Measurements from ENCODE around the gene GLIS2. TPM values are rescaled to one million over a fixed set of nuclear protein-coding genes. Genes with fewer than 3 reads are reported as not detected.
A peak's percentile ranks its signal among the peaks of the same experiment; 100 is the strongest.

The GLIS2 gene
- total RNA-seq, 1 experiment from 2014 or later, result 13.1 TPM

GRCh38 chr16:4350787-4351659 is 35.2 kb downstream of the GLIS2 start, which contains the start of gene PAM16:
Gene PAM16 (minus strand): TSS chr16:4351321. CDS start chr16:4351234, 87 bp downstream.
- intact Hi-C loops (cut with micrococcal nuclease; ENCODE audit: unreplicated experiment), result no loop called here
- no peaks in the 10 kb centered on the region for H3K9me3 Mint-ChIP-seq (ENCODE audit: unreplicated experiment)
- H3K27ac Mint-ChIP-seq (ENCODE audit: unreplicated experiment), result peak within 1 kb of the TSS; percentile 87

DNA sequence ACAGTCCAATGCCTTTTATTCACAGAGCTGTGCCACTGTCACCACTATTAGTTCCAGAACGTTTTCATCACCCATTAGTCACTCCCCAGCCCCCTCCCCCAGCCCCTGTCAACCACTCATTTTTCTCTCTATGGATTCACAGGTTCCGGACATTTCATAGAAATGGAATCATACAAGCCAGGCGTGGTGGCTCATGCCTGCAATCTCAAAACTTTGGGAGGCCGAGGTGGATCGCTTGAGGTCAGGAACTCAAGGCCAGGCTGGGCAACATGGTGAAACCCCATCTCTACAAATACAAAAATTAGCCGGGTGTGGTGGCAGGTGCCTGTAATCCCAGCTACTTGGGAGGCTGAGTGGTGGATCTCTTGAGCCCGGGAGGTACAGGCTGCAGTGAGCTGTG is 36.0 kb downstream of the GLIS2 start:
- H3K27ac Mint-ChIP-seq (ENCODE audit: unreplicated experiment), result peak overlapping the region; percentile 87
- H3K4me1 Mint-ChIP-seq (ENCODE audit: low read depth, unreplicated experiment), result no peaks in the 10 kb centered on the region
- H3K9me3 Mint-ChIP-seq (ENCODE audit: unreplicated experiment), result no peaks in the 10 kb centered on the region
- H3K27me3 Mint-ChIP-seq (ENCODE audit: insufficient read depth, unreplicated experiment), result no peaks in the 10 kb centered on the region
- no peaks in the 10 kb centered on the region for H3K4me1 ChIP-seq
- no TSS peak for BruUV-seq (replicated peaks)
- POLR2A ChIA-PET, result interaction anchor here (1.2 kb wide), 1 partner anchor 98 kb away, joined by 6 read pairs; no protein-coding TSS in a partner anchor
- no peak for DNase-seq
- CTCF ChIA-PET, result interaction anchor here (0.6 to 1.2 kb wide), 4 partner anchors 23 to 151 kb away, joined by 3 to 15 read pairs (median 4); no protein-coding TSS in a partner anchor
- H3K36me3 Mint-ChIP-seq (ENCODE audit: insufficient read depth, unreplicated experiment), result peaks cover 12% of the 10 kb centered on the region
- no peaks in the 10 kb centered on the region for H3K9me3 ChIP-seq
- no peaks in the 10 kb centered on the region for H3K27me3 ChIP-seq (replicated peaks; ENCODE audit: control insufficient read depth, insufficient read depth, low read length)
- peak overlapping the region; percentile 83 for H3K4me3 Mint-ChIP-seq (ENCODE audit: unreplicated experiment)
- TF ChIP-seq CTCF (IDR thresholded peaks at IDR 0.05; ENCODE audit: insufficient read depth in 1 of 2, low read depth in 1 of 2, low read length in 1 of 2, severe bottlenecking in 1 of 2, unreplicated experiment in 1 of 2), result no peak
- intact Hi-C loops (cut with micrococcal nuclease; ENCODE audit: unreplicated experiment), result no loop called here
- H3K36me3 ChIP-seq (ENCODE audit: control insufficient read depth, insufficient read depth, low read length), result no peaks in the 10 kb centered on the region; the same call in 1 of the 2 replicates
- no peak overlapping the region for H3K4me3 ChIP-seq (ENCODE audit: low read depth, low read length)

More at GRCh38 chr16:4350787-4351659, 35.2 kb downstream of the GLIS2 start, which contains the start of gene PAM16:
- ChIA-PET POLR2A (interaction anchor here (0.5 to 1.2 kb wide), 2 partner anchors 97 to 98 kb away, joined by 3 to 6 read pairs; no protein-coding TSS in a partner anchor), CTCF (interaction anchor here (0.7 to 1.2 kb wide), 5 partner anchors 24 to 97 kb away, joined by 3 to 15 read pairs (median 3); no protein-coding TSS in a partner anchor)
- TSS peak; percentile 47 for BruUV-seq (replicated peaks)
- DNase-seq, result peak; percentile 96 to 97
- Mint-ChIP-seq H3K36me3 (ENCODE audit: insufficient read depth, unreplicated experiment) (peaks cover 12% of the 10 kb centered on the region), H3K4me1 (ENCODE audit: low read depth, unreplicated experiment) (no peaks in the 10 kb centered on the region), H3K27me3 (ENCODE audit: insufficient read depth, unreplicated experiment) (no peaks in the 10 kb centered on the region), H3K4me3 (ENCODE audit: unreplicated experiment) (peak within 1 kb of the TSS; percentile 83)
- Histone ChIP-seq H3K27me3 (replicated peaks; ENCODE audit: control insufficient read depth, insufficient read depth, low read length) (no peaks in the 10 kb centered on the region), H3K4me1 (no peaks in the 10 kb centered on the region), H3K9me3 (no peaks in the 10 kb centered on the region), H3K36me3 (ENCODE audit: control insufficient read depth, insufficient read depth, low read length) (no peaks in the 10 kb centered on the region; the same call in 1 of the 2 replicates), H3K4me3 (ENCODE audit: low read depth, low read length) (peak within 1 kb of the TSS; percentile 59)
- no peak for TF ChIP-seq CTCF (IDR thresholded peaks at IDR 0.05; ENCODE audit: insufficient read depth in 1 of 2, low read depth in 1 of 2, low read length in 1 of 2, severe bottlenecking in 1 of 2, unreplicated experiment in 1 of 2)

GRCh38 chr16:4352843-4353242 is 37.0 kb downstream of the GLIS2 start:
- H3K27me3 Mint-ChIP-seq (ENCODE audit: insufficient read depth, unreplicated experiment), result no peaks in the 10 kb centered on the region
- Histone ChIP-seq H3K4me1 (no peaks in the 10 kb centered on the region), H3K4me3 (ENCODE audit: low read depth, low read length) (no peak overlapping the region), H3K36me3 (ENCODE audit: control insufficient read depth, insufficient read depth, low read length) (no peaks in the 10 kb centered on the region; the same call in 1 of the 2 replicates), H3K27me3 (replicated peaks; ENCODE audit: control insufficient read depth, insufficient read depth, low read length) (no peaks in the 10 kb centered on the region), H3K9me3 (no peaks in the 10 kb centered on the region)
- CTCF ChIA-PET, result no interaction called here
- no peak for TF ChIP-seq CTCF (IDR thresholded peaks at IDR 0.05; ENCODE audit: insufficient read depth in 1 of 2, low read depth in 1 of 2, low read length in 1 of 2, severe bottlenecking in 1 of 2, unreplicated experiment in 1 of 2)
- no peak overlapping the region for H3K4me3 Mint-ChIP-seq (ENCODE audit: unreplicated experiment)
- BruUV-seq (replicated peaks), result no TSS peak
- H3K4me1 Mint-ChIP-seq (ENCODE audit: low read depth, unreplicated experiment), result no peaks in the 10 kb centered on the region
- peaks cover 12% of the 10 kb centered on the region for H3K36me3 Mint-ChIP-seq (ENCODE audit: insufficient read depth, unreplicated experiment)
- intact Hi-C loops (cut with micrococcal nuclease; ENCODE audit: unreplicated experiment), result no loop called here
- no peak overlapping the region for H3K27ac Mint-ChIP-seq (ENCODE audit: unreplicated experiment)
- POLR2A ChIA-PET, result no interaction called here
- no peak for DNase-seq
- H3K9me3 Mint-ChIP-seq (ENCODE audit: unreplicated experiment), result no peaks in the 10 kb centered on the region

Measured in Caco-2 (cell line).